ENCODE data around the gene ANKRD52.
"Not testable (repeated sequence)": the region's sequence is repeated elsewhere in the genome, so short reads cannot be mapped to it uniquely, and the experiment has no call there.

Gene ANKRD52

GRCh38 chr12:56258068-56258819 lies at the start of gene ANKRD52:
TSS of gene ANKRD52 (minus strand) at chr12:56258384. CDS start at chr12:56258269, 115 bp downstream.
- DNase-seq, result peak; percentile 74

GRCh38 chr12:56307221-56307965 lies 49.2 kb upstream of the ANKRD52 start:
- no peak for DNase-seq

- DNase-seq, result no peak
These were observed 46.8 kb upstream of the ANKRD52 start for GRCh38 chr12:56304872-56305590.

- no peak for DNase-seq
These were observed 46.1 kb upstream of the ANKRD52 start for GRCh38 chr12:56304276-56304675.

- no peak for DNase-seq
These were observed 42.7 kb upstream of the ANKRD52 start for GRCh38 chr12:56300644-56301464.

GRCh38 chr12:56299853-56300643 lies 41.9 kb upstream of the ANKRD52 start, which contains the start of gene CS:
TSS of gene CS (minus strand) at chr12:56300330. CDS start at chr12:56300201, 129 bp downstream.
- DNase-seq, result peak; percentile 99

GRCh38 chr12:56299308-56299852 lies 41.2 kb upstream of the ANKRD52 start:
- DNase-seq, result peak; percentile 20

GRCh38 chr12:56298828-56299227 lies 40.6 kb upstream of the ANKRD52 start:
- DNase-seq, result no peak

- DNase-seq, result no peak
These were observed 39.2 kb upstream of the ANKRD52 start for GRCh38 chr12:56297400-56297799.

- DNase-seq, result peak; percentile 80
These were observed 38.1 kb upstream of the ANKRD52 start for GRCh38 chr12:56296295-56296694.

- no peak for DNase-seq
These were observed 35.6 kb upstream of the ANKRD52 start for GRCh38 chr12:56293795-56294194.

GRCh38 chr12:56288705-56289387 lies 30.7 kb upstream of the ANKRD52 start:
- peak; percentile 26 for DNase-seq

GRCh38 chr12:56286044-56286830 lies 28.1 kb upstream of the ANKRD52 start:
- no peak for DNase-seq

- not testable (repeated sequence) for DNase-seq
These were observed 26.1 kb upstream of the ANKRD52 start for GRCh38 chr12:56284263-56284662.

- no peak for DNase-seq
These were observed 24.4 kb upstream of the ANKRD52 start for GRCh38 chr12:56282579-56282978.

GRCh38 chr12:56282030-56282429 lies 23.8 kb upstream of the ANKRD52 start:
- DNase-seq, result no peak

GRCh38 chr12:56280849-56281248 lies 22.7 kb upstream of the ANKRD52 start:
- no peak for DNase-seq

- no peak for DNase-seq
These were observed 20.7 kb upstream of the ANKRD52 start for GRCh38 chr12:56278905-56279304.

- DNase-seq, result no peak
These were observed 16.1 kb upstream of the ANKRD52 start for GRCh38 chr12:56274299-56274698.

GRCh38 chr12:56272468-56272867 lies 14.3 kb upstream of the ANKRD52 start:
- not testable (repeated sequence) for DNase-seq

Data from inflammatory macrophage treated with lipopolysaccharide for 4 hours (primary cell).